ENCODE data around the gene MAP3K7.

DNA sequence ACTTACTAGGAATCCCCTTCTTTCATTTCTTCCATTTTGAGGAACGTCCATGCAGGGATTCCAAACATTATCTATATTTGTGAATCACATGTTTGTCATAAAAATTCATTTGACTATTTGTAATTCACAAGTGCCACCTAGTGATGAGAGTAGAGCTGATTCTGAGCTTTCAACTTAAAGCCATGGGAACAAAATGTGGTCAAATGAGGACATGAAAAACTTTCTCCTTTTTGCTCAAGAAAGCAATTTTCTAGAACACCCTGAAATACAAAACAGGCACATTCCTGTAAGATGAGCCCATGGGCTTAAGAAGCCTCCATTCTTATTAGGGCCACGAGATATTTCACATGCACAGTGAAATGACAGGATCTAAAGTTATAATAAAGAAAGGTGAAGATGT is 12.3 kb downstream of the MAP3K7 start:
- TF ChIP-seq EZH2 (IDR thresholded peaks at IDR 0.05; ENCODE audit: low read length), result no peak
- TF ChIP-seq, protein P1, sequence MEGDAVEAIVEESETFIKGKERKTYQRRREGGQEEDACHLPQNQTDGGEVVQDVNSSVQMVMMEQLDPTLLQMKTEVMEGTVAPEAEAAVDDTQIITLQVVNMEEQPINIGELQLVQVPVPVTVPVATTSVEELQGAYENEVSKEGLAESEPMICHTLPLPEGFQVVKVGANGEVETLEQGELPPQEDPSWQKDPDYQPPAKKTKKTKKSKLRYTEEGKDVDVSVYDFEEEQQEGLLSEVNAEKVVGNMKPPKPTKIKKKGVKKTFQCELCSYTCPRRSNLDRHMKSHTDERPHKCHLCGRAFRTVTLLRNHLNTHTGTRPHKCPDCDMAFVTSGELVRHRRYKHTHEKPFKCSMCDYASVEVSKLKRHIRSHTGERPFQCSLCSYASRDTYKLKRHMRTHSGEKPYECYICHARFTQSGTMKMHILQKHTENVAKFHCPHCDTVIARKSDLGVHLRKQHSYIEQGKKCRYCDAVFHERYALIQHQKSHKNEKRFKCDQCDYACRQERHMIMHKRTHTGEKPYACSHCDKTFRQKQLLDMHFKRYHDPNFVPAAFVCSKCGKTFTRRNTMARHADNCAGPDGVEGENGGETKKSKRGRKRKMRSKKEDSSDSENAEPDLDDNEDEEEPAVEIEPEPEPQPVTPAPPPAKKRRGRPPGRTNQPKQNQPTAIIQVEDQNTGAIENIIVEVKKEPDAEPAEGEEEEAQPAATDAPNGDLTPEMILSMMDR (optimal IDR thresholded peaks at IDR 0.05 in 1 of 3, IDR thresholded peaks at IDR 0.05 in 1 of 3, conservative IDR thresholded peaks at IDR 0.05 in 1 of 3; ENCODE audit: extremely low read depth in 1 of 3, insufficient read depth in 2 of 3, low read length in 3 of 3), result no peak

All from keratinocyte (primary cell).